Gastrocnemius medialis (tissue), 4 donors: Measurements from ENCODE around the gene HSPA12B. TPM values are rescaled to one million over a fixed set of nuclear protein-coding genes. Genes with fewer than 3 reads are reported as not detected.

Experiments used
- ATAC-seq, 2 donors: fragments of 150-250 bp; one replicate each; pipeline ENCODE4 v1.9.1; 2016
- DNase-seq, 2 donors: peaks; one replicate each; pipeline ENCODE4 v3.0.0-alpha.2; 2019
- H3K27ac ChIP-seq, 4 donors: fragments of 200-600 bp; sonication (generic); 1 replicate in 1 of 4; 2 replicates in 3 of 4; pipeline ENCODE4 v1.5.1; 2016 to 2018; ENCODE audit warnings: mild to moderate bottlenecking in 2 of 4, moderate library complexity in 1 of 4
- H3K27me3 ChIP-seq, 3 donors: fragments of 200-600 bp; sonication (generic) in 2 of 3; 1 replicate in 1 of 3; 2 replicates in 2 of 3; pipeline versions ENCODE4 v1.5.1 to v1.6.0; 2016 to 2019; ENCODE audit warnings: mild to moderate bottlenecking in 1 of 3, moderate library complexity in 1 of 3
- H3K36me3 ChIP-seq, 2 donors: fragments of 200-600 bp; sonication (generic) in 1 of 2; one replicate each; pipeline ENCODE4 v1.5.1; 2017 to 2018
- H3K4me1 ChIP-seq, 2 donors: fragments of 200-600 bp; sonication (generic) in 1 of 2; one replicate each; pipeline ENCODE4 v1.5.1; 2016 to 2017; ENCODE audit warnings: mild to moderate bottlenecking in 2 of 2
- H3K4me3 ChIP-seq, 4 donors: fragments of 200-600 bp; sonication (generic) in 3 of 4; 1 replicate in 1 of 4; 2 replicates in 3 of 4; pipeline ENCODE4 v1.5.1; 2016 to 2019; ENCODE audit warnings: mild to moderate bottlenecking in 2 of 4
- H3K9me3 ChIP-seq, 3 donors: fragments of 200-600 bp; sonication (generic) in 2 of 3; 1 replicate in 1 of 3; 2 replicates in 2 of 3; pipeline ENCODE4 v1.5.1; 2016 to 2019
- CTCF ChIP-seq, 5 experiments: fragments of 450-650 bp in 3 of 5; fragments of 200-600 bp in 2 of 5; sonication (generic) in 2 of 5; IDR thresholded peaks in 4 of 5; conservative IDR thresholded peaks in 1 of 5; 1 replicate in 4 of 5; 2 replicates in 1 of 5; pipeline ENCODE4 v1.5.1; 2016 to 2019; ENCODE audit warnings: antibody characterized with exemption in 5 of 5, mild to moderate bottlenecking in 3 of 5, moderate library complexity in 3 of 5
- POLR2A ChIP-seq, 2 donors: fragments of 450-650 bp; IDR thresholded peaks; one replicate each; pipeline ENCODE4 v1.6.1; 2017; ENCODE audit warnings: antibody characterized with exemption in 2 of 2, mild to moderate bottlenecking in 2 of 2, moderate library complexity in 2 of 2
- in situ Hi-C, 4 donors: fragments of 200-750 bp; cut with MboI; loops; one replicate each; pipeline versions ENCODE4 v1.15.0 to v1.8.0; 2017; ENCODE audit warnings: low sequenced_read_pairs in 4 of 4
- intact Hi-C: fragments of 100-400 bp; cut with DNase I; formaldehyde crosslinking; loops from one replicate; pipeline ENCODE4 v1.15.1; 2023; ENCODE audit warnings: low total_unique reads
- total RNA-seq, 4 donors: library from RNA; depleted of rRNA; stranded (reverse); fragments of >200 nt; gene quantifications; one replicate each; pipeline versions ENCODE4 v1.1.0 to v1.2.3, GENCODE V29; 2016

The HSPA12B gene
- total RNA-seq, 4 donors from 2014 or later = 3.7 to 8.5 (median 5.8) TPM

- in situ Hi-C loops = no loop called here
- no peak for ATAC-seq
- Histone ChIP-seq H3K9me3 (no peaks in the 10 kb centered on the region), H3K4me1 (peaks cover 0 to 5% of the 10 kb centered on the region in 2 donors), H3K4me3 (no peak overlapping the region), H3K27me3 (no peaks in the 10 kb centered on the region), H3K27ac (peak overlapping the region in 1 of 4 donors; percentile 48), H3K36me3 (no peaks in the 10 kb centered on the region)
- TF ChIP-seq CTCF (IDR thresholded peaks at IDR 0.05 in 4 of 5, conservative IDR thresholded peaks at IDR 0.05 in 1 of 5) = no peak
- no peak for TF ChIP-seq POLR2A (IDR thresholded peaks at IDR 0.05)
- intact Hi-C loops = no loop called here
- no peak for DNase-seq
Observed at GRCh38 chr20:3798908-3799248, 66.4 kb downstream of the HSPA12B start.

- Histone ChIP-seq H3K27me3 (no peaks in the 10 kb centered on the region), H3K4me1 (peaks cover 0 to 5% of the 10 kb centered on the region in 2 donors), H3K9me3 (no peaks in the 10 kb centered on the region), H3K4me3 (no peak overlapping the region), H3K27ac (no peak overlapping the region), H3K36me3 (no peaks in the 10 kb centered on the region)
- in situ Hi-C loops (no loop called here), intact Hi-C loops (no loop called here)
- DNase-seq (no peak), ATAC-seq (no peak)
- TF ChIP-seq POLR2A (IDR thresholded peaks at IDR 0.05) (no peak), CTCF (IDR thresholded peaks at IDR 0.05 in 4 of 5, conservative IDR thresholded peaks at IDR 0.05 in 1 of 5) (no peak)
Observed at GRCh38 chr20:3800256-3800877, 67.9 kb downstream of the HSPA12B start.

GRCh38 chr20:3800878-3801260 is 68.4 kb downstream of the HSPA12B start:
- in situ Hi-C loops (no loop called here), intact Hi-C loops (no loop called here)
- Histone ChIP-seq H3K27me3 (no peaks in the 10 kb centered on the region), H3K4me1 (peaks cover 5 to 8% of the 10 kb centered on the region in 2 donors), H3K9me3 (no peaks in the 10 kb centered on the region), H3K27ac (no peak overlapping the region), H3K36me3 (no peaks in the 10 kb centered on the region), H3K4me3 (no peak overlapping the region)
- no peak for TF ChIP-seq POLR2A (IDR thresholded peaks at IDR 0.05)
- no peak for TF ChIP-seq CTCF (IDR thresholded peaks at IDR 0.05 in 4 of 5, conservative IDR thresholded peaks at IDR 0.05 in 1 of 5)
- no peak for ATAC-seq
- no peak for DNase-seq

GRCh38 chr20:3801299-3801698 is 68.8 kb downstream of the HSPA12B start:
- Histone ChIP-seq H3K4me3 (no peak overlapping the region), H3K27ac (no peak overlapping the region), H3K4me1 (peaks cover 9 to 12% of the 10 kb centered on the region in 2 donors), H3K27me3 (no peaks in the 10 kb centered on the region), H3K9me3 (no peaks in the 10 kb centered on the region), H3K36me3 (no peaks in the 10 kb centered on the region)
- ATAC-seq (no peak), DNase-seq (no peak)
- in situ Hi-C loops = no loop called here
- intact Hi-C loops = no loop called here
- TF ChIP-seq CTCF (IDR thresholded peaks at IDR 0.05 in 4 of 5, conservative IDR thresholded peaks at IDR 0.05 in 1 of 5) = no peak
- no peak for TF ChIP-seq POLR2A (IDR thresholded peaks at IDR 0.05)

GRCh38 chr20:3801846-3802245 is 69.4 kb downstream of the HSPA12B start:
- Histone ChIP-seq H3K27ac (no peak overlapping the region), H3K4me3 (no peak overlapping the region), H3K9me3 (no peaks in the 10 kb centered on the region), H3K36me3 (no peaks in the 10 kb centered on the region), H3K4me1 (peaks cover 9 to 14% of the 10 kb centered on the region in 2 donors), H3K27me3 (no peaks in the 10 kb centered on the region)
- ATAC-seq (no peak), DNase-seq (no peak)
- no peak for TF ChIP-seq CTCF (IDR thresholded peaks at IDR 0.05 in 4 of 5, conservative IDR thresholded peaks at IDR 0.05 in 1 of 5)
- no peak for TF ChIP-seq POLR2A (IDR thresholded peaks at IDR 0.05)
- intact Hi-C loops = no loop called here
- in situ Hi-C loops = no loop called here
